MCF 10A (cell line): ENCODE measurements around the gene EME2. TPM values are rescaled to one million over a fixed set of nuclear protein-coding genes. Genes with fewer than 3 reads are reported as not detected.

Experiments used
- BruUV-seq: library from RNA; stranded (reverse); fragments of 400-500 nt; replicated peaks from 2 replicates; lab custom pipeline; 2021; lab: Mats Ljungman, UMichigan
- CTCF ChIA-PET: fragments of 300-600 bp; sonication (Branson Sonifier 250); formaldehyde crosslinking; extraction: SDS; loops from one replicate; lab custom pipeline; 2021; ENCODE audit warnings: antibody characterized with exemption, inconsistent platforms; lab: Yijun Ruan, JAX
- POLR2A ChIA-PET: fragments of 300-600, 350-650 bp; sonication (Branson Sonifier 250); formaldehyde crosslinking; extraction: SDS; loops from one replicate; lab custom pipeline; 2020; ENCODE audit warnings: antibody characterized with exemption, inconsistent platforms; lab: Yijun Ruan, JAX
- DNase-seq: peaks from one replicate; pipeline ENCODE4 v3.0.0-alpha.2; 2018; ENCODE audit not compliant: unreplicated experiment
- H3K27ac Mint-ChIP-seq: one replicate; pipeline ENCODE4 v1.8.0; 2022; ENCODE audit warnings: mild to moderate bottlenecking, low read depth, mixed read lengths; ENCODE audit not compliant: unreplicated experiment
- H3K27me3 Mint-ChIP-seq: one replicate; pipeline ENCODE4 v1.8.0; 2022; ENCODE audit warnings: mixed read lengths; ENCODE audit not compliant: insufficient read depth, unreplicated experiment
- H3K36me3 Mint-ChIP-seq: one replicate; pipeline ENCODE4 v1.8.0; 2022; ENCODE audit warnings: mild to moderate bottlenecking, moderate library complexity, mixed read lengths; ENCODE audit not compliant: insufficient read depth, unreplicated experiment
- H3K4me1 Mint-ChIP-seq: one replicate; pipeline ENCODE4 v1.8.0; 2022; ENCODE audit warnings: mixed read lengths; ENCODE audit not compliant: insufficient read depth, unreplicated experiment
- H3K4me3 Mint-ChIP-seq: one replicate; pipeline ENCODE4 v1.8.0; 2022; ENCODE audit warnings: mild to moderate bottlenecking, moderate library complexity, mixed read lengths; ENCODE audit not compliant: unreplicated experiment
- H3K9me3 Mint-ChIP-seq: one replicate; pipeline ENCODE4 v1.8.0; 2022; ENCODE audit warnings: mixed read lengths; ENCODE audit not compliant: unreplicated experiment
- CTCF ChIP-seq: fragments of 200-600 bp; IDR thresholded peaks from one replicate; pipeline ENCODE4 v1.8.0; 2022; ENCODE audit warnings: antibody characterized with exemption, mild to moderate bottlenecking; ENCODE audit not compliant: unreplicated experiment
- intact Hi-C: fragments of 100-400 bp; cut with micrococcal nuclease; formaldehyde crosslinking; loops from 2 replicates; pipeline ENCODE4 v1.14.1; 2022
- total RNA-seq: library from RNA; stranded (reverse); gene quantifications from 2 replicates; pipeline ENCODE4 v1.2.3, GENCODE V29; 2022

EME2 gene
- total RNA-seq, 1 experiment from 2014 or later = 20.6 TPM

- H3K9me3 Mint-ChIP-seq = no peaks in the 10 kb centered on the region
- CTCF ChIA-PET = no interaction called here
- intact Hi-C loops = no loop called here
- no TSS peak for BruUV-seq
- H3K4me3 Mint-ChIP-seq = no peak overlapping the region
- no peak overlapping the region for H3K27ac Mint-ChIP-seq
- no peaks in the 10 kb centered on the region for H3K4me1 Mint-ChIP-seq
- no peak for DNase-seq
- no peaks in the 10 kb centered on the region for H3K27me3 Mint-ChIP-seq
- TF ChIP-seq CTCF = no peak
- POLR2A ChIA-PET = no interaction called here
- peaks cover 44% of the 10 kb centered on the region for H3K36me3 Mint-ChIP-seq
Measured at GRCh38 chr16:1810536-1810935, 37.9 kb downstream of the EME2 start.

GRCh38 chr16:1812732-1813163 lies 40.1 kb downstream of the EME2 start:
- Mint-ChIP-seq H3K4me1 (no peaks in the 10 kb centered on the region), H3K27me3 (no peaks in the 10 kb centered on the region), H3K27ac (no peak overlapping the region), H3K4me3 (no peak overlapping the region), H3K36me3 (peaks cover 54% of the 10 kb centered on the region), H3K9me3 (no peaks in the 10 kb centered on the region)
- DNase-seq = peak; percentile 47
- peak; percentile 18 for TF ChIP-seq CTCF
- ChIA-PET CTCF (no interaction called here), POLR2A (no interaction called here)
- intact Hi-C loops = no loop called here
- BruUV-seq = no TSS peak

GRCh38 chr16:1815461-1815860 lies 42.9 kb downstream of the EME2 start:
- no peak overlapping the region for H3K27ac Mint-ChIP-seq
- peaks cover 45% of the 10 kb centered on the region for H3K36me3 Mint-ChIP-seq
- TF ChIP-seq CTCF = no peak
- H3K4me3 Mint-ChIP-seq = no peak overlapping the region
- no peaks in the 10 kb centered on the region for H3K9me3 Mint-ChIP-seq
- no peak for DNase-seq
- POLR2A ChIA-PET = interaction anchor here (2.1 kb wide), 1 partner anchor 11 kb away, joined by 7 read pairs; the partner anchor contains the start of genes FAHD1 and HAGH
- BruUV-seq = no TSS peak
- CTCF ChIA-PET = no interaction called here
- H3K4me1 Mint-ChIP-seq = no peaks in the 10 kb centered on the region
- H3K27me3 Mint-ChIP-seq = no peaks in the 10 kb centered on the region
- intact Hi-C loops = no loop called here

- intact Hi-C loops = no loop called here
- no peaks in the 10 kb centered on the region for H3K27me3 Mint-ChIP-seq
- no TSS peak for BruUV-seq
- peaks cover 56% of the 10 kb centered on the region for H3K36me3 Mint-ChIP-seq
- H3K4me3 Mint-ChIP-seq = no peak overlapping the region
- no peaks in the 10 kb centered on the region for H3K4me1 Mint-ChIP-seq
- TF ChIP-seq CTCF = no peak
- ChIA-PET POLR2A (no interaction called here), CTCF (interaction anchor here (0.7 kb wide), 1 partner anchor 188 kb away, joined by 3 read pairs; no protein-coding TSS in a partner anchor)
- no peak overlapping the region for H3K27ac Mint-ChIP-seq
- no peak for DNase-seq
- no peaks in the 10 kb centered on the region for H3K9me3 Mint-ChIP-seq
Measured at GRCh38 chr16:1816396-1817275, 44.0 kb downstream of the EME2 start.
